ENCODE results near the gene PEX7. TPM values are rescaled to one million over a fixed set of nuclear protein-coding genes. Genes with fewer than 3 reads are reported as not detected.
"Not testable (repeated sequence)": the region's sequence is repeated elsewhere in the genome, so short reads cannot be mapped to it uniquely, and the experiment has no call there.

PEX7 gene
- total RNA-seq, 1 experiment from 2014 or later = 22.3 TPM

GRCh38 chr6:136922685-136923006 is 100.3 kb downstream of the PEX7 start:
- DNase-seq (ENCODE audit: low read depth) = no peak
- in situ Hi-C loops (cut with HindIII; ENCODE audit: low pct_unique_long_range_greater_than_20kb, low sequenced_read_pairs) = no loop called here

- in situ Hi-C loops (cut with HindIII; ENCODE audit: low pct_unique_long_range_greater_than_20kb, low sequenced_read_pairs) = no loop called here
- no peak for DNase-seq (ENCODE audit: low read depth)
Observed at GRCh38 chr6:136923116-136923953, 100.9 kb downstream of the PEX7 start.

GRCh38 chr6:136923954-136924673 is 101.7 kb downstream of the PEX7 start:
- in situ Hi-C loops (cut with HindIII; ENCODE audit: low pct_unique_long_range_greater_than_20kb, low sequenced_read_pairs) = no loop called here

GRCh38 chr6:136926383-136926782 is 104.0 kb downstream of the PEX7 start:
- no peak for DNase-seq (ENCODE audit: low read depth)
- in situ Hi-C loops (cut with HindIII; ENCODE audit: low pct_unique_long_range_greater_than_20kb, low sequenced_read_pairs) = no loop called here

More at GRCh38 chr6:136923954-136924673, 101.7 kb downstream of the PEX7 start:
- DNase-seq (ENCODE audit: low read depth) = no peak

GRCh38 chr6:136927292-136927691 is 104.9 kb downstream of the PEX7 start:
- in situ Hi-C loops (cut with HindIII; ENCODE audit: low pct_unique_long_range_greater_than_20kb, low sequenced_read_pairs) = no loop called here
- DNase-seq (ENCODE audit: low read depth) = no peak

GRCh38 chr6:136930528-136930927 is 108.1 kb downstream of the PEX7 start:
- no peak for DNase-seq (ENCODE audit: low read depth)
- in situ Hi-C loops (cut with HindIII; ENCODE audit: low pct_unique_long_range_greater_than_20kb, low sequenced_read_pairs) = no loop called here

- DNase-seq (ENCODE audit: low read depth) = no peak
- in situ Hi-C loops (cut with HindIII; ENCODE audit: low pct_unique_long_range_greater_than_20kb, low sequenced_read_pairs) = no loop called here
Observed at GRCh38 chr6:136932599-136932998, 110.2 kb downstream of the PEX7 start.

- no peak for DNase-seq (ENCODE audit: low read depth)
- in situ Hi-C loops (cut with HindIII; ENCODE audit: low pct_unique_long_range_greater_than_20kb, low sequenced_read_pairs) = no loop called here
Observed at GRCh38 chr6:136945072-136945471, 122.7 kb downstream of the PEX7 start.

GRCh38 chr6:136945711-136946121 is 123.3 kb downstream of the PEX7 start:
- DNase-seq (ENCODE audit: low read depth) = no peak
- in situ Hi-C loops (cut with HindIII; ENCODE audit: low pct_unique_long_range_greater_than_20kb, low sequenced_read_pairs) = no loop called here

- no peak for DNase-seq (ENCODE audit: low read depth)
- in situ Hi-C loops (cut with HindIII; ENCODE audit: low pct_unique_long_range_greater_than_20kb, low sequenced_read_pairs) = no loop called here
Observed at GRCh38 chr6:136947037-136947436, 124.6 kb downstream of the PEX7 start.

GRCh38 chr6:136949957-136950356 is 127.6 kb downstream of the PEX7 start:
- DNase-seq (ENCODE audit: low read depth); in situ Hi-C loops (cut with HindIII; ENCODE audit: low pct_unique_long_range_greater_than_20kb, low sequenced_read_pairs): not testable (repeated sequence)

GRCh38 chr6:136950436-136951126 is 128.2 kb downstream of the PEX7 start:
- in situ Hi-C loops (cut with HindIII; ENCODE audit: low pct_unique_long_range_greater_than_20kb, low sequenced_read_pairs) = no loop called here
- no peak for DNase-seq (ENCODE audit: low read depth)

GRCh38 chr6:136952714-136953260 is 130.4 kb downstream of the PEX7 start:
- in situ Hi-C loops (cut with HindIII; ENCODE audit: low pct_unique_long_range_greater_than_20kb, low sequenced_read_pairs) = no loop called here
- no peak for DNase-seq (ENCODE audit: low read depth)

- no peak for DNase-seq (ENCODE audit: low read depth)
- in situ Hi-C loops (cut with HindIII; ENCODE audit: low pct_unique_long_range_greater_than_20kb, low sequenced_read_pairs) = no loop called here
Observed at GRCh38 chr6:136955123-136955522, 132.7 kb downstream of the PEX7 start.

- DNase-seq (ENCODE audit: low read depth) = no peak
- in situ Hi-C loops (cut with HindIII; ENCODE audit: low pct_unique_long_range_greater_than_20kb, low sequenced_read_pairs) = no loop called here
Observed at GRCh38 chr6:136956590-136957544, 134.5 kb downstream of the PEX7 start.

GRCh38 chr6:136958168-136958567 is 135.8 kb downstream of the PEX7 start:
- DNase-seq (ENCODE audit: low read depth) = no peak
- in situ Hi-C loops (cut with HindIII; ENCODE audit: low pct_unique_long_range_greater_than_20kb, low sequenced_read_pairs) = no loop called here

GRCh38 chr6:136959471-136959891 is 137.1 kb downstream of the PEX7 start:
- in situ Hi-C loops (cut with HindIII; ENCODE audit: low pct_unique_long_range_greater_than_20kb, low sequenced_read_pairs) = no loop called here

GRCh38 chr6:136959935-136960334 is 137.5 kb downstream of the PEX7 start:
- DNase-seq (ENCODE audit: low read depth); in situ Hi-C loops (cut with HindIII; ENCODE audit: low pct_unique_long_range_greater_than_20kb, low sequenced_read_pairs): not testable (repeated sequence)

More at GRCh38 chr6:136959471-136959891, 137.1 kb downstream of the PEX7 start:
- no peak for DNase-seq (ENCODE audit: low read depth)

All from Caki2 (cell line).